PFSK-1 (cell line): ENCODE measurements around the gene IL1RAPL2.

ENCODE experiments used
- FOXP2 ChIP-seq: optimal IDR thresholded peaks from 2 replicates; pipeline ENCODE3; 2011; ENCODE audit warnings: borderline replicate concordance, control low read depth, inconsistent platforms; ENCODE audit not compliant: insufficient read depth; ENCODE audit errors: extremely low read length, extremely low read depth
- POLR2AphosphoS5 ChIP-seq: IDR thresholded peaks from 2 replicates; pipeline ENCODE4 v1.6.1; 2012; ENCODE audit warnings: low read depth, mild to moderate bottlenecking, control low read depth, low read length, moderate library complexity
- REST ChIP-seq, 2 experiments: IDR thresholded peaks; 2 replicates each; pipeline versions ENCODE4 v1.6.1 to v1.8.0; 2011 to 2012; ENCODE audit warnings: low read depth in 2 of 2, low read length in 2 of 2, control low read depth in 1 of 2, inconsistent platforms in 1 of 2, mild to moderate bottlenecking in 1 of 2, moderate library complexity in 1 of 2; ENCODE audit not compliant: insufficient read depth in 1 of 2
- SIN3A ChIP-seq: IDR thresholded peaks from 2 replicates; pipeline ENCODE4 v1.6.1; 2012; ENCODE audit warnings: mild to moderate bottlenecking, low read length, moderate library complexity, borderline replicate concordance; ENCODE audit not compliant: insufficient read depth
- TAF1 ChIP-seq: IDR thresholded peaks from 2 replicates; pipeline ENCODE4 v1.6.1; 2012; ENCODE audit warnings: low read length, control low read depth, borderline replicate concordance; ENCODE audit not compliant: insufficient read depth

Gene IL1RAPL2

GRCh38 chrX:104762641-104763040 lies 196.6 kb downstream of the IL1RAPL2 start:
- no peak for TF ChIP-seq FOXP2
- no peak for TF ChIP-seq SIN3A
- TF ChIP-seq POLR2AphosphoS5: no peak
- no peak for TF ChIP-seq REST (IDR thresholded peaks at IDR 0.05; ENCODE audit: insufficient read depth in 1 of 2, low read depth in 2 of 2, low read length in 2 of 2)
- TF ChIP-seq TAF1: no peak

GRCh38 chrX:104789784-104790183 lies 223.8 kb downstream of the IL1RAPL2 start:
- TF ChIP-seq REST (IDR thresholded peaks at IDR 0.05; ENCODE audit: insufficient read depth in 1 of 2, low read depth in 2 of 2, low read length in 2 of 2): no peak
- no peak for TF ChIP-seq TAF1
- no peak for TF ChIP-seq POLR2AphosphoS5
- TF ChIP-seq SIN3A: no peak

GRCh38 chrX:104795804-104796203 lies 229.8 kb downstream of the IL1RAPL2 start:
- TF ChIP-seq FOXP2 (no peak), SIN3A (no peak), TAF1 (no peak), REST (IDR thresholded peaks at IDR 0.05; ENCODE audit: insufficient read depth in 1 of 2, low read depth in 2 of 2, low read length in 2 of 2) (no peak), POLR2AphosphoS5 (no peak)

GRCh38 chrX:104803219-104803618 lies 237.2 kb downstream of the IL1RAPL2 start:
- no peak for TF ChIP-seq REST (IDR thresholded peaks at IDR 0.05; ENCODE audit: insufficient read depth in 1 of 2, low read depth in 2 of 2, low read length in 2 of 2)
- TF ChIP-seq FOXP2: no peak
- no peak for TF ChIP-seq POLR2AphosphoS5
- no peak for TF ChIP-seq TAF1
- TF ChIP-seq SIN3A: no peak

GRCh38 chrX:104806346-104806745 lies 240.3 kb downstream of the IL1RAPL2 start:
- TF ChIP-seq POLR2AphosphoS5 (no peak), REST (IDR thresholded peaks at IDR 0.05; ENCODE audit: insufficient read depth in 1 of 2, low read depth in 2 of 2, low read length in 2 of 2) (no peak)
